HG02852 (cell line): ENCODE data around the gene VAMP5.

ENCODE experiments used
- ATAC-seq: cut with Tn5 transposase; IDR thresholded peaks from one replicate; pipeline ENCODE4 v1.9.1; 2021; ENCODE audit warnings: mild to moderate bottlenecking, moderate library complexity; ENCODE audit not compliant: unreplicated experiment

Gene VAMP5

DNA sequence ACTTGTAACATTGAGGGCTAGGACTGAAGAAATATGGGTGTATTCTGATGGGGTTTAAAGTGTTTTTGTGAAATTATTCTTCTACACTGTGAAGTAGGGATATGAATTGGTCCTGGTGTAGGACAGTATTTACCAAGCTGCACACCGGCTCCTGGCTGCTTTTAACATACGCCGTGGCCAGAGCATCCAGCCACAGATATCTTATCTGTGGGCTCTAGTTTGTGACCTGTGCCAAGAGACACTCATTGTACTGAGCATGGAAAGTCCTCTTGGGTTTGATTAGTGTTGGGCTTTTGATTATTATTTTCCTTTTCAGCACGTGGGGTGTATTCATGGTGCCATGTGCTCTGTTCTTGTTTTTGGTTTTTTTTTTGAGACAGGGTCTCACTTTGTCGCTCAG, 39.8 kb downstream of the VAMP5 start:
- ATAC-seq: no peak

DNA sequence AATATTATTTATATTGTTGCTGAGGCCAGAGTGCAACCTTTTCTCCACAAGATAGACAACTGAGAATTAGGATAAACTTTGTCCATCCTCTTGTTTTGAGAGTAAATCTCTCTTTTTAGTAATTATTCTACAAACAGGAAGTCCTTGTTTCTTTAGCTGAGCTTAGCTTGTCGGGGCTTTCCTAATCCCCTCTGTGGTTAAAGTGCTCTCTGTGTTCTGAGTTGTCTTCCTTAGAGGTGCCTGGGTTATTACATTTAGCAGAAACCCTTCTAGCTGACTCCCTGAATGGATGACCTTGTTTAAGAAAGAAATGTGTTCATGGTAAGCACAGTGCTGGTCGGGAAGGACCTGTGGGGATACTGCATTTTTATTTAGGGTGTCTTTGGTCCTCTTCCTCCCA, 44.4 kb downstream of the VAMP5 start:
- no peak for ATAC-seq

DNA sequence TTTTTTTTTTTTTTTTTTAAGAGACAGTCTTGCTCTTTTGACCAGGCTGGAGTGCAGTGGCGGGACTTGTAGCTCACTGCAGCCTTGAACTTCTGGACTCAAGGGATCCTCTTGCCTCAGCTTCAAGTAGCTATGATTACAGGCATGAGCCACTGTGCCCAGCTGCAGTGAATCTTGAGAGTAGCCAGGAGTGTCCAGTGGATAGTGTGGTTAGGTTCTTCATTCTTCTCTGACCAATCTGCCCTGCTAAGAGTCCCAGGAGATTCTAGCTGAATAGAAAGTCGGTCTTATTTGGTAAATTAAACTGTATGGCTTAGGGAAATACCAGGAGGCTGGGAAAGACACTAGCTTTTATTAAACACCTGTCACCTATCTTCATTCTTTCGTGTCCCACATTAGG, 47.1 kb downstream of the VAMP5 start:
- ATAC-seq: no peak

DNA sequence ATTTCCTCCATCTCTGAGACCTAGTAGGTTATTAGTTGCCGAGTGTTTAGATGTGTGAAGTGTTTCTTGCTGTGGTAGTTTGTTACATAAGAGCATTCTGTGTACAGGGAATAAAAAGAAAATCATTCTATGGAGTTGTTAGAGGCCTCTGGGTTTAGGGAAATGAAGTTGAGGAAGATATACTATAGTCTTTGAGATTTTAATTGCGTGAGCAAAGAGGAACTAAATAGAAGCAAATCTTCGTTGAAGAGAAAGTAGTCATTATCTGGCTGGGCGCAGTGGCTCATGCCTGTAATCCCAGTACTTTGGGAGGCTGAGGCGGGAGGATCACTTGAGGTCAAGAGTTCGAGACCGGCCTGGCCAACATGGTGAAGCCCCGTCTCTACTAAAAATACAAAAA, 50.8 kb downstream of the VAMP5 start:
- no peak for ATAC-seq

DNA sequence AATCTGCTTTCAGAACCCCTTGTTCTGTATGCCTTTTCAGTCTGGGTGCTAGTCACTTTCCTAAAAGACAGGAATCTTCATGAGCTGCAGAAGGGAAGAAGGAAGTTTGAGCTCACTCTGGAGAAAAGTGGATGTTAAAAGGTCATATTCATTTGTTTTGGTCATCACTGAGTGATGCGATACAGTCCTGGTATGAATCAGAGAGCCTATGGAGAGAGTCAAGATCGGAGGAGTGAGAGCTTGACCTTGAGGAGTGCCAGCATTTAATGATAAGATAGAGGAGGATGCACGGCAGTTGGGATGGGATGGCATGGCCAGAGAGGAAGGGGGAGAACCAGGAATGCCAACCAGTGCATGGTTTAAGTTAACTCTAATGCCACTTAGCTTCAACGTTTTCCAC, 51.4 kb downstream of the VAMP5 start:
- no peak for ATAC-seq

DNA sequence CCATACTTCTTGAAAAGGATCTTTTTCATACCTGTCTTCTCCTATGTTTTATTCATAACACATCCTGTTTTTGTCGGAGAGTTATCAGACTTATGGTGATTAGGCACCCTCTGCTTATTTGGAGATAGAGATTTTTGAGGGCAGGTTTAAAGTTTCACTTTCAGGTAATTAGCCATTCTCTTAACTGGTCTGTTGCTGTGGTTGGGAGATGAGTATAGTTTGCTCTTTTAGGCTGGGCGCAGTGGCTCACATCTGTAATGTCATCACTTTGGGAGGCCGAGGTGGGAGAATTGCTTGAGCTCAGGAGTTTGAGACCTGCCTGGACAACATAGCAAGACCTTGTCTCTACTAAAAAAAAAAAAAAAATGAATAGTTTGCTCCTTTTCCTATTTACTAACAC, 58.5 kb downstream of the VAMP5 start:
- ATAC-seq: peak; percentile 90
